ENCODE measurements around the gene RSRC2. TPM values are rescaled to one million over a fixed set of nuclear protein-coding genes. Genes with fewer than 3 reads are reported as not detected.

Gene RSRC2
- total RNA-seq, 1 experiment from 2014 or later: 64.9 TPM

DNA sequence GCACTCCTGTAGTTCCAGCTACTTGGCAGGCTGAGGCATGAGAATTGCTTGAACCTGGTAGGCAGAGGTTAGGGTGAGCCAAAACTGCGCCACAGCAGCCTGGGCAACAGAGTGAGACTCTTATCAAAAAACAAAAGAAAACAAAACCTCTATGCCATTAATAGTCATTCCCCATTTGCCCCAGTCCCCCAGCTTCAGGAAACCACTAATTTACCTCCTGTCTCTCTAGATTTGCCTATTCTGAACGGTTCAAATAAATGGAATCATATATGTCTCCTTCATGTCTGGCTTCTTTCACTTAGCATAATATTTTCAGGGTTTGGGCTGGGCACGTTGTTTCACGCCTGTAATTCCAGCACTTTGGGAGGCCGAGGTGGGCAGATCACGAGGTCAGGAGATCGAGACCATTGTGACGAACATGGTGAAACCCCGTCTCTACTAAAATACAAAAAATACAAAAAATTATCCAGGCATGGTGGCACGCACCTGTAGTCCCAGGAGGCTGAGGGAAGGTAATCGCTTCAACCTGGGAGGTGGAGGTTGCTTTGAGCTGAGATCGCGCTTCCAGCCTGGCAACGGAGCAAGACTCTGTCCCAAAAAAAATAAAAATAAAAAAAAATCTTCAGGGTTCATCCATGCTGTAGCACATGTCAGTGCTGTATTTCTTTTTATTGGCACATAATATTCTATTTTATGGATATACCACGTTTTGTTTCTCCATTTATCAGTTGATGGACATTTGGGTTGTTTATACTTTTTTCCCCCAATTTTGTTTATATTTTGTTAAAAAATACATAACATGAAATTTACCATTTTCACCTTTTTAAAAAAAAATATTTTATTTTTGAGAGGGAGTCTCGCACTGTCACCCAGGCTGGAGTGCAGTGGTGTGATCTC, 32.3 kb upstream of the RSRC2 start:
- TF ChIP-seq, protein P1, sequence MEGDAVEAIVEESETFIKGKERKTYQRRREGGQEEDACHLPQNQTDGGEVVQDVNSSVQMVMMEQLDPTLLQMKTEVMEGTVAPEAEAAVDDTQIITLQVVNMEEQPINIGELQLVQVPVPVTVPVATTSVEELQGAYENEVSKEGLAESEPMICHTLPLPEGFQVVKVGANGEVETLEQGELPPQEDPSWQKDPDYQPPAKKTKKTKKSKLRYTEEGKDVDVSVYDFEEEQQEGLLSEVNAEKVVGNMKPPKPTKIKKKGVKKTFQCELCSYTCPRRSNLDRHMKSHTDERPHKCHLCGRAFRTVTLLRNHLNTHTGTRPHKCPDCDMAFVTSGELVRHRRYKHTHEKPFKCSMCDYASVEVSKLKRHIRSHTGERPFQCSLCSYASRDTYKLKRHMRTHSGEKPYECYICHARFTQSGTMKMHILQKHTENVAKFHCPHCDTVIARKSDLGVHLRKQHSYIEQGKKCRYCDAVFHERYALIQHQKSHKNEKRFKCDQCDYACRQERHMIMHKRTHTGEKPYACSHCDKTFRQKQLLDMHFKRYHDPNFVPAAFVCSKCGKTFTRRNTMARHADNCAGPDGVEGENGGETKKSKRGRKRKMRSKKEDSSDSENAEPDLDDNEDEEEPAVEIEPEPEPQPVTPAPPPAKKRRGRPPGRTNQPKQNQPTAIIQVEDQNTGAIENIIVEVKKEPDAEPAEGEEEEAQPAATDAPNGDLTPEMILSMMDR (conservative IDR thresholded peaks at IDR 0.05): no peak
- Histone ChIP-seq H3K23me2 (ENCODE audit: insufficient read length, low read depth, low read length, poor library complexity, severe bottlenecking) (no peaks in the 10 kb centered on the region), H2BK15ac (ENCODE audit: low read depth, low read length) (no peak overlapping the region), H3K18ac (ENCODE audit: insufficient read length, low read depth, low read length) (no peak overlapping the region), H3K9me3 (ENCODE audit: control insufficient read depth, low read depth, low read length) (no peaks in the 10 kb centered on the region), H2BK12ac (ENCODE audit: insufficient read length, low read depth, low read length) (no peak overlapping the region), H3K4me1 (ENCODE audit: insufficient read depth, low read length) (no peaks in the 10 kb centered on the region), H3K79me1 (ENCODE audit: insufficient read depth, low read depth, low read length, poor library complexity, severe bottlenecking) (no peaks in the 10 kb centered on the region), H3K14ac (ENCODE audit: insufficient read depth, low read length) (no peak overlapping the region), H3K4ac (ENCODE audit: low read depth, low read length) (no peak overlapping the region), H3K4me2 (ENCODE audit: insufficient read depth, insufficient read length, low read length) (no peak overlapping the region), H4K20me1 (ENCODE audit: control insufficient read depth, insufficient read depth, insufficient read length) (no peaks in the 10 kb centered on the region), H2BK20ac (ENCODE audit: low read depth, low read length, poor library complexity, severe bottlenecking) (no peak overlapping the region), H3T11ph (ENCODE audit: low read length) (no peak overlapping the region), H3K56ac (ENCODE audit: insufficient read length, low read depth, low read length) (no peak overlapping the region), H4K5ac (ENCODE audit: insufficient read length, low read depth, low read length) (no peak overlapping the region), H3K27me3 (ENCODE audit: insufficient read depth, low read length) (no peaks in the 10 kb centered on the region), H2AK5ac (ENCODE audit: insufficient read length, low read length) (no peak overlapping the region), H3K27ac (ENCODE audit: insufficient read length, low read depth, low read length) (no peak overlapping the region), H3K9ac (ENCODE audit: extremely low read depth, insufficient read length, low read length) (no peak overlapping the region), H3K23ac (ENCODE audit: insufficient read length, low read depth, low read length) (no peak overlapping the region), H2BK5ac (ENCODE audit: insufficient read length, low read length) (no peak overlapping the region), H4K8ac (replicated peaks; ENCODE audit: insufficient read length, low read depth, low read length) (no peak overlapping the region), H3K79me2 (ENCODE audit: insufficient read depth, low read length) (no peaks in the 10 kb centered on the region), H2AFZ (ENCODE audit: low read length) (no peak overlapping the region), H4K91ac (ENCODE audit: insufficient read length, low read depth, low read length) (no peak overlapping the region), H2BK120ac (ENCODE audit: low read depth, low read length, poor library complexity, severe bottlenecking) (no peak overlapping the region)
- Mint-ChIP-seq H3K9me3 (no peaks in the 10 kb centered on the region; a peak in 1 of 5 replicates), H3K4me1 (no peaks in the 10 kb centered on the region), H3K4me3 (no peak overlapping the region), H3K27ac (no peak overlapping the region), H3K27me3 (ENCODE audit: low read depth) (no peaks in the 10 kb centered on the region), H3K36me3 (ENCODE audit: insufficient read depth in 1 of 3, low read depth in 3 of 3) (peaks cover 35 to 71% (median 67%) of the 10 kb centered on the region in 3 experiments; a peak in 6 of 7 replicates)
- no peak for DNase-seq
- WGBS (ENCODE audit: extremely low coverage, insufficient read length, low lambda C conversion rate): no CpG with 5 or more reads among the region's 16 CpGs
